A549 treated with AZD9567 at 1 μM for 4 hours (cell line): ENCODE measurements around the gene GOLGA6L25. TPM values are rescaled to one million over a fixed set of nuclear protein-coding genes. Genes with fewer than 3 reads are reported as not detected.

Source experiments
- total RNA-seq: library from RNA; stranded (reverse); fragments of 200-300 nt; extraction: Qiagen RNA extraction; gene quantifications from 5 replicates; pipeline ENCODE4 v1.2.3, GENCODE V29; 2022; ENCODE audit not compliant: insufficient read depth

GOLGA6L25 gene
- total RNA-seq, result not detected in 5 replicates

DNA sequence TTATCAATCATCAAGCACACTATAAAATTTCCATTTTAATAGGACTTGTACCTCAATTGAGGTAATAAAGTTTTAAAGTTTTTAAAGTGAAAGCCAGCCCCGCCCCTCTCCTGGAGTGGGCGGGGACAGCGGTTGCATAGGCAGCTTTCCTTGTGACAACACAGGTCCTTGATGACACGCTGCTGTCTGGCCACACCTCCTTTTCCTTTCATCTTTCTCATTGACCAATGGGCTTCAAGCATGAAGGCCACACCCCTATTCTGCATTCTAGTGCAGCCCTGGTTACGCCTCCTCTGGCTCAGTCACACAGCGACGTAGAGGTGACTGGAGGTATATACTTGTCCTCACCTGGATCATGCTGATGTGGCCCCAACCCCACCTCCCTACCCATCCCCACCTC is at the start of gene GOLGA6L25:
Gene GOLGA6L25, plus strand, starts transcription at position 301 of the 400 bp plus-strand sequence. Its CDS starts 61 bp downstream, at position 362.

GRCh38 chr15:28532954-28533353 is 20.4 kb upstream of the GOLGA6L25 start, which contains the start of gene GOLGA8G:
TSS of gene GOLGA8G (minus strand) at chr15:28532971. CDS start at chr15:28532909, 62 bp downstream.

Other genes with a start within 250 kb of the GOLGA6L25 start
- gene HERC2, start 231.4 kb upstream of the GOLGA6L25 start, total RNA-seq, result 40.9 to 51.4 TPM (median 48.0 TPM) in 5 replicates
- not detected in 5 replicates for gene GOLGA6L24, start 195.5 kb upstream of the GOLGA6L25 start, total RNA-seq
- gene GOLGA8F, start 174.9 kb upstream of the GOLGA6L25 start, total RNA-seq, result not detected in 5 replicates
- not detected in 5 replicates for gene GOLGA8G, start 20.6 kb upstream of the GOLGA6L25 start, total RNA-seq
- not detected in 5 replicates for gene GOLGA8M, start 158.9 kb downstream of the GOLGA6L25 start, total RNA-seq